Astrocyte (in vitro differentiated cells and primary cell): ENCODE measurements around the gene ARMH4. TPM values are rescaled to one million over a fixed set of nuclear protein-coding genes. Genes with fewer than 3 reads are reported as not detected.

Experiments used
- DNase-seq: peaks from one replicate; pipeline ENCODE4 v3.0.0-alpha.2; 2010; ENCODE audit warnings: low read depth
- FAIRE-seq: peaks from 2 replicates; lab custom pipeline; 2011; peaks lifted over from hg19 to GRCh38; lab: Jason Lieb, UNC
- H2AFZ ChIP-seq: 2 replicates; pipeline ENCODE4 v1.6.0; 2012; ENCODE audit warnings: low read depth, low read length, inconsistent platforms
- H3K27ac ChIP-seq: 2 replicates; pipeline ENCODE4 v1.5.1; 2011; ENCODE audit warnings: low read depth, low read length, inconsistent platforms
- H3K27me3 ChIP-seq: 2 replicates; pipeline ENCODE4 v1.6.0; 2011; ENCODE audit warnings: low read length, inconsistent platforms; ENCODE audit not compliant: insufficient read depth
- H3K36me3 ChIP-seq: 2 replicates; pipeline ENCODE4 v1.5.1; 2011; ENCODE audit warnings: low read length, inconsistent platforms; ENCODE audit not compliant: insufficient read depth
- H3K4me1 ChIP-seq: 2 replicates; pipeline ENCODE4 v1.5.1; 2011; ENCODE audit warnings: low read length, inconsistent platforms; ENCODE audit not compliant: insufficient read depth
- H3K4me2 ChIP-seq: 2 replicates; pipeline ENCODE4 v1.6.0; 2012; ENCODE audit warnings: low read length, inconsistent platforms
- H3K4me3 ChIP-seq: 2 replicates; pipeline ENCODE4 v1.5.1; 2011; ENCODE audit warnings: low read depth, mild to moderate bottlenecking, low read length, inconsistent platforms; ENCODE audit not compliant: insufficient read depth
- H3K79me2 ChIP-seq: 2 replicates; pipeline ENCODE4 v1.6.0; 2012; ENCODE audit warnings: mild to moderate bottlenecking, low read length, inconsistent platforms; ENCODE audit not compliant: insufficient read depth
- H3K9ac ChIP-seq: 2 replicates; pipeline ENCODE4 v1.6.0; 2012; ENCODE audit warnings: mild to moderate bottlenecking, low read length, inconsistent platforms
- H3K9me3 ChIP-seq: 2 replicates; pipeline ENCODE4 v1.5.1; 2012; ENCODE audit warnings: low read depth, mild to moderate bottlenecking, low read length, inconsistent platforms; ENCODE audit not compliant: insufficient read depth
- H4K20me1 ChIP-seq: 2 replicates; pipeline ENCODE4 v1.6.0; 2012; ENCODE audit warnings: low read length, inconsistent platforms; ENCODE audit not compliant: insufficient read depth
- H3K27ac Mint-ChIP-seq: one replicate; pipeline ENCODE4 v1.8.0; 2021; ENCODE audit warnings: mild to moderate bottlenecking, mixed read lengths; ENCODE audit not compliant: unreplicated experiment
- H3K27me3 Mint-ChIP-seq: one replicate; pipeline ENCODE4 v1.8.0; 2021; ENCODE audit warnings: low read depth, mixed read lengths; ENCODE audit not compliant: unreplicated experiment
- H3K36me3 Mint-ChIP-seq: one replicate; pipeline ENCODE4 v1.8.0; 2021; ENCODE audit warnings: low read depth, mixed read lengths; ENCODE audit not compliant: unreplicated experiment
- H3K4me1 Mint-ChIP-seq: one replicate; pipeline ENCODE4 v1.8.0; 2021; ENCODE audit warnings: low read depth, mixed read lengths; ENCODE audit not compliant: unreplicated experiment
- H3K4me3 Mint-ChIP-seq: one replicate; pipeline ENCODE4 v1.8.0; 2021; ENCODE audit warnings: mild to moderate bottlenecking, moderate library complexity, mixed read lengths; ENCODE audit not compliant: unreplicated experiment
- H3K9me3 Mint-ChIP-seq: one replicate; pipeline ENCODE4 v1.8.0; 2021; ENCODE audit warnings: mild to moderate bottlenecking, mixed read lengths; ENCODE audit not compliant: unreplicated experiment
- EZH2 ChIP-seq: IDR thresholded peaks from 2 replicates; pipeline ENCODE4 v1.6.1; 2012; ENCODE audit warnings: mild to moderate bottlenecking, low read length, inconsistent platforms; ENCODE audit not compliant: insufficient read depth
- total RNA-seq: library from RNA; stranded (reverse); gene quantifications from 2 replicates; pipeline ENCODE4 v1.2.1, GENCODE V29; 2021
- TF ChIP-seq, protein P1 (sequence below): IDR thresholded peaks from 2 replicates; pipeline ENCODE4 v1.5.1; 2011; ENCODE audit warnings: low read depth, mild to moderate bottlenecking, inconsistent platforms, low read length, moderate library complexity; ENCODE audit not compliant: insufficient read depth

ARMH4 gene
- total RNA-seq, 1 donor from 2014 or later: 19.3 TPM

DNA sequence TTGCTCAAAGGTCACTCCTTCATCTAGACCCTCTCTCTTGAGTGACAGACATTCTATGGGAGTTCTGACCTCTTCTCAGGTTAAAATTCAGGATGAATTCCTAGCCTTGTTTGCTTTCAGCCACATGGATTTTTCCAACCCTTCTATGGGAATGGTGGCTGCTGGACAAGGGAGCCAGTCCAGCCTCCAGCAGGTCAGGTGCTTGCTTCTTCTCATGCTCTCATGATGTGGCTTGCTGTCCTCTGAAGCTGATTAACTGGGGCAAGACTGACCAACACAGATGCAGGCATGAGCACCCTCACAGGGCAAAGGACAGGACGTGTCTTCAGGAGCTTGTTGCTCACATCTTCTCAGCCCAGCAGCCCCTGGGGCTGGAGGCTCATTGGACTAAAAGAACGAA lies 188.9 kb downstream of the ARMH4 start:
- TF ChIP-seq EZH2: no peak
- TF ChIP-seq, protein P1, sequence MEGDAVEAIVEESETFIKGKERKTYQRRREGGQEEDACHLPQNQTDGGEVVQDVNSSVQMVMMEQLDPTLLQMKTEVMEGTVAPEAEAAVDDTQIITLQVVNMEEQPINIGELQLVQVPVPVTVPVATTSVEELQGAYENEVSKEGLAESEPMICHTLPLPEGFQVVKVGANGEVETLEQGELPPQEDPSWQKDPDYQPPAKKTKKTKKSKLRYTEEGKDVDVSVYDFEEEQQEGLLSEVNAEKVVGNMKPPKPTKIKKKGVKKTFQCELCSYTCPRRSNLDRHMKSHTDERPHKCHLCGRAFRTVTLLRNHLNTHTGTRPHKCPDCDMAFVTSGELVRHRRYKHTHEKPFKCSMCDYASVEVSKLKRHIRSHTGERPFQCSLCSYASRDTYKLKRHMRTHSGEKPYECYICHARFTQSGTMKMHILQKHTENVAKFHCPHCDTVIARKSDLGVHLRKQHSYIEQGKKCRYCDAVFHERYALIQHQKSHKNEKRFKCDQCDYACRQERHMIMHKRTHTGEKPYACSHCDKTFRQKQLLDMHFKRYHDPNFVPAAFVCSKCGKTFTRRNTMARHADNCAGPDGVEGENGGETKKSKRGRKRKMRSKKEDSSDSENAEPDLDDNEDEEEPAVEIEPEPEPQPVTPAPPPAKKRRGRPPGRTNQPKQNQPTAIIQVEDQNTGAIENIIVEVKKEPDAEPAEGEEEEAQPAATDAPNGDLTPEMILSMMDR: no peak
- Histone ChIP-seq H3K79me2 (no peaks in the 10 kb centered on the region), H3K36me3 (no peaks in the 10 kb centered on the region), H3K9me3 (no peaks in the 10 kb centered on the region), H3K4me2 (no peak overlapping the region), H3K27ac (no peak overlapping the region), H3K9ac (no peak overlapping the region), H3K4me3 (no peak overlapping the region), H3K27me3 (peaks cover 4% of the 10 kb centered on the region), H3K4me1 (no peaks in the 10 kb centered on the region), H2AFZ (no peak overlapping the region), H4K20me1 (no peaks in the 10 kb centered on the region)
- FAIRE-seq (no peak), DNase-seq (no peak)
- H3K4me3 Mint-ChIP-seq: no peak overlapping the region
- H3K9me3 Mint-ChIP-seq: no peaks in the 10 kb centered on the region
- no peaks in the 10 kb centered on the region for H3K36me3 Mint-ChIP-seq
- peaks cover 2% of the 10 kb centered on the region for H3K4me1 Mint-ChIP-seq
- H3K27me3 Mint-ChIP-seq: peaks cover 3% of the 10 kb centered on the region
- no peak overlapping the region for H3K27ac Mint-ChIP-seq

DNA sequence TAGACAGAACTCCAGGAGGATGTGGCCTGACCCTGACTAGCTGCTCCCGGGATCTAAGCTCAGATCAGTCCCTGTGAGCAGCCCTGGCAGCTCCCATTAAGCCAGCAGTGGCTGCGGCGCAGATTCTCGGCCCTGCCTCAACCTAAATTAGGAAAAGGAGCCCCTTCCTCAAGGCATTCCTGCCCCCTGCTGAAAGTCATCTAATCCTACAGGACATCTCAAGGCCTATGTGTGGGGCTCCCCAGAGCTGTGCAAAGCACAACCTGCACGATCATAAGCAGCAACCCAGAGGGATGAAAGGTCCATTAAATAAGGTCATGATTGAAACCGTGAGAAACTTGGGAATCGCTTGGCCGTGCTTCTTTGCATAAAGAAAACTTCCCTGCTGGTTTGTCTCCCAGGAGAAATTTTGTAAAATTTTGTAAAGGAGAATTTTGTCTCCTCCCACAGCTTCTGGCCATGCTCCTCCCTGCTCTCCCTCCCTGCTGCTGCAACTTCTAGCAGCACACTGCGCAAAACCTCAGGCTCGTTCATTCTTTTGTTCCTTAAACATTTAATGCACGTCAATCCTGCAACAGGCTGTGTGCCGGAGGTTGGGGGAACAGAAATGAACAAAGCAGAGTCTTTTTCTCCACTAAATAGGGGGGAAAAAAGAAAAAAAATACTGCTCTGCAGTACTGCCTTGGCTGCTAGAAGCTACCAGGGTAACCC lies 189.5 kb downstream of the ARMH4 start:
- Histone ChIP-seq H3K4me2 (no peak overlapping the region), H3K36me3 (no peaks in the 10 kb centered on the region), H3K9ac (no peak overlapping the region), H4K20me1 (no peaks in the 10 kb centered on the region), H3K4me3 (no peak overlapping the region), H2AFZ (no peak overlapping the region), H3K27me3 (peaks cover 4% of the 10 kb centered on the region), H3K9me3 (no peaks in the 10 kb centered on the region), H3K4me1 (no peaks in the 10 kb centered on the region), H3K27ac (no peak overlapping the region), H3K79me2 (no peaks in the 10 kb centered on the region)
- no peak for TF ChIP-seq EZH2
- TF ChIP-seq, protein P1: no peak
- Mint-ChIP-seq H3K27ac (no peak overlapping the region), H3K36me3 (no peaks in the 10 kb centered on the region), H3K4me3 (no peak overlapping the region), H3K27me3 (peaks cover 3% of the 10 kb centered on the region), H3K4me1 (peaks cover 2% of the 10 kb centered on the region), H3K9me3 (no peaks in the 10 kb centered on the region)
- no peak for FAIRE-seq
- no peak for DNase-seq

DNA sequence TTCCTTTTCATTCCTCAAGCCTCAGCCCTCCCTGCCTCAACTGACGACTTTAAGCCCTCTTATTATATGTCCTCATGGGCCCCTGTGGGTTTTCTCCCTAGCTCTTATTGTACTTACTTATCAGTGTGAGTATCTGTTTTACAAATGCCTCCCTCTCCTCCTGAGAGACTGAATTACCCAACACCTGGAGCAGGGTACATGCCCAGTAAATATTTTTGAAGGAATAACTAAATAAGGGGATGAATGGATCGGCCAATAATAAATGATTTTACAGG lies 190.3 kb downstream of the ARMH4 start:
- H3K27me3 Mint-ChIP-seq: peaks cover 3% of the 10 kb centered on the region
- H3K79me2 ChIP-seq: no peaks in the 10 kb centered on the region
- H3K9me3 ChIP-seq: no peaks in the 10 kb centered on the region
- no peak for TF ChIP-seq EZH2
- TF ChIP-seq, protein P1: no peak
- H4K20me1 ChIP-seq: no peaks in the 10 kb centered on the region
- no peak overlapping the region for H3K4me3 ChIP-seq
- H3K4me1 ChIP-seq: no peaks in the 10 kb centered on the region
- FAIRE-seq (no peak), DNase-seq (no peak)
- no peak overlapping the region for H3K4me2 ChIP-seq
- no peaks in the 10 kb centered on the region for H3K9me3 Mint-ChIP-seq
- no peak overlapping the region for H3K27ac ChIP-seq
- H3K27ac Mint-ChIP-seq: no peak overlapping the region
- H3K9ac ChIP-seq: no peak overlapping the region
- peaks cover 2% of the 10 kb centered on the region for H3K4me1 Mint-ChIP-seq
- peaks cover 4% of the 10 kb centered on the region for H3K27me3 ChIP-seq
- H3K4me3 Mint-ChIP-seq: no peak overlapping the region
- no peak overlapping the region for H2AFZ ChIP-seq
- no peaks in the 10 kb centered on the region for H3K36me3 ChIP-seq
- H3K36me3 Mint-ChIP-seq: no peaks in the 10 kb centered on the region
